H1 (cell line): ENCODE measurements around the gene ERP44. TPM values are rescaled to one million over a fixed set of nuclear protein-coding genes. Genes with fewer than 3 reads are reported as not detected.

Source experiments
- CBX5 ChIP-seq: fragments of 300-800, 300-1000 bp; sonication (generic); IDR thresholded peaks from 2 replicates; pipeline ENCODE4 v1.7.1; 2016; ENCODE audit warnings: antibody characterized with exemption, low read length, low read depth
- CHD1 ChIP-seq: IDR thresholded peaks from 2 replicates; pipeline ENCODE4 v1.6.1; 2012; ENCODE audit warnings: low read depth, low read length, improper control_type of control experiment
- CHD7 ChIP-seq: fragments of 300-600 bp; sonication (generic); IDR thresholded peaks from 2 replicates; pipeline ENCODE4 v1.7.1; 2012; ENCODE audit warnings: low read length, moderate library complexity, mild to moderate bottlenecking, inconsistent platforms; ENCODE audit not compliant: insufficient replicate concordance
- CREB1 ChIP-seq: IDR thresholded peaks from 2 replicates; pipeline ENCODE4 v1.6.1; 2012; ENCODE audit warnings: inconsistent platforms
- HDAC6 ChIP-seq: IDR thresholded peaks from one replicate; pipeline ENCODE4 v1.7.1; 2012; ENCODE audit warnings: low read depth, mild to moderate bottlenecking, inconsistent platforms, low read length, moderate library complexity
- KDM1A ChIP-seq: fragments of 200-600, 300-600 bp; sonication (generic); IDR thresholded peaks from 2 replicates; pipeline ENCODE4 v1.7.1; 2016; ENCODE audit warnings: mild to moderate bottlenecking, low read length, borderline replicate concordance
- SIX5 ChIP-seq: IDR thresholded peaks from 2 replicates; pipeline ENCODE4 v1.6.1; 2011; ENCODE audit warnings: mild to moderate bottlenecking, low read depth, low read length
- ZNF274 ChIP-seq: IDR thresholded peaks from 2 replicates; pipeline ENCODE4 v1.7.0; 2012; ENCODE audit warnings: low read length, borderline replicate concordance; ENCODE audit errors: extremely low read depth
- polyA plus RNA-seq, 7 experiments: library from polyadenylated mRNA; depleted of rRNA in 3 of 7; stranded (reverse) in 5 of 7; unstranded in 2 of 7; fragments of >200 nt in 5 of 7; fragments of 200-250 nt in 2 of 7; gene quantifications; 1 replicate in 5 of 7; 2 replicates in 1 of 7; 4 replicates in 1 of 7; pipeline versions ENCODE4 v1.2.1 to v1.2.3, GENCODE V29; 2011 to 2013; ENCODE audit warnings: missing spikeins in 2 of 7, mixed read lengths in 2 of 7
- total RNA-seq: library from RNA; stranded (reverse); fragmentation: NEBNext Ultra II Directional; extraction: Animal tissue kit (Norgen Biotek cat#: 25700); gene quantifications from 2 replicates; pipeline ENCODE4 v1.2.1, GENCODE V29; 2021

Gene ERP44
- total and polyA plus RNA-seq, 2 of the 8 experiments (the other 6 are each of a cell fraction or from before 2014, with no cell fraction given), result 5.7 to 15.6 TPM

GRCh38 chr9:100101608-100102007, 2.8 kb upstream of the ERP44 start (continued):
- no peak for TF ChIP-seq CHD7
- TF ChIP-seq CHD1, result no peak
- TF ChIP-seq SIX5, result no peak
- no peak for TF ChIP-seq CREB1
- no peak for TF ChIP-seq CBX5
- no peak for TF ChIP-seq KDM1A
- TF ChIP-seq HDAC6, result no peak
- TF ChIP-seq ZNF274, result no peak
